HG02938 (cell line): Measurements from ENCODE around the gene TUBA3E.
"Not testable (repeated sequence)": the region's sequence is repeated elsewhere in the genome, so short reads cannot be mapped to it uniquely, and the experiment has no call there.

ENCODE experiments used
- ATAC-seq: cut with Tn5 transposase; IDR thresholded peaks from one replicate; pipeline ENCODE4 v1.9.1; 2021; ENCODE audit warnings: mild to moderate bottlenecking, moderate library complexity; ENCODE audit not compliant: unreplicated experiment

TUBA3E gene

DNA sequence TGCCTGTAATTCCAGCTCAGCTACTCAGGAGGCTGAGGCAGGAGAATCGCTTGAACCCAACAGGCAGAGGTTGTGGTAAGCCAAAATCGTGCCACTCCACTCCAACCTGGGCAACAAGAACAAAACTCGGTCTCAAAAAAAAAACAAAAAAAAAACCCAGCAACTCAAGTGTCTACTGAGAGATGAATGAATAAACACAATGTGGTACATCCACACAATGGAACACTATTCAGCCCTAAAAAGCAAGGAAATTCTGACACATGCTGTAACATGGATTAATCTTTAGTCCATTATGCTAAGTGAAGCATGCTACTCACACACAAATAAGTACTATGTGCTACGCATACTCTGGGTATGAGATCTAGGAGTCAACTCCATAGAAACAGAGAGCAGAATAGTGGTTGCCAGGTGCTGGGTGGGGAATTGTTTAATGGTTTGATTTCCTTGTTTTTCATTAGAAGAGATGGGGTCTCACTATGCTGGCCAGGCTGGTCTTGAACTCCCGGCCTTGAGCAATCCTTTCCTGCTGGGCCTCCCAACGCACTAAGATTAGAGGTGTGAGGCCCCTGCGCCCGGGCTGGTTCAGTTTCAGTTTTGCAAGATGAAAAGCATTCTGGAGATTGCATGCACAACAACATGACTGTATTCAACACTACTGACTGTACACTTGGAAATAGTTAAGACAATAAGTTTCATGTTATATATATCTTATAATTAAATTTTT is 32.8 kb downstream of the TUBA3E start:
- no peak for ATAC-seq

DNA sequence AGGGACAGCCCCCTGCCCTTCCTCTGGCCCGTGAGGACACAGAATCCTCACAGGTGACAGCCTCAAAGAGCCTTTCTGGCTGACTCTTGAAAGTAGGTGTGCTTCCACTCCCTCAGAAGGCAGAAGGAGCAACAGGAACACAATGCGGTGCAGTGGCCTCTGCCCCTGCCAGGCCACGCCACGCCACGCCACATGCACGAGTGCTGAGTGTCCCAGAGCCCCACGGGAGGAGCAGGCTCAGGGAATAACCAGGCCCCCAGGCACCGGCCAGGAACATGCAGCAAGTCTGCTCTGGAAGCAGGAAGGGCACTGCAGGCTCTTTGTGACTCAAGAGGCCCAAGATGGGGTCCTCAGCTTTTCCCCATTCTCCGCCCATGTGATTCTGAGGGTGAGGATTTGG is 35.3 kb downstream of the TUBA3E start:
- ATAC-seq, result no peak

DNA sequence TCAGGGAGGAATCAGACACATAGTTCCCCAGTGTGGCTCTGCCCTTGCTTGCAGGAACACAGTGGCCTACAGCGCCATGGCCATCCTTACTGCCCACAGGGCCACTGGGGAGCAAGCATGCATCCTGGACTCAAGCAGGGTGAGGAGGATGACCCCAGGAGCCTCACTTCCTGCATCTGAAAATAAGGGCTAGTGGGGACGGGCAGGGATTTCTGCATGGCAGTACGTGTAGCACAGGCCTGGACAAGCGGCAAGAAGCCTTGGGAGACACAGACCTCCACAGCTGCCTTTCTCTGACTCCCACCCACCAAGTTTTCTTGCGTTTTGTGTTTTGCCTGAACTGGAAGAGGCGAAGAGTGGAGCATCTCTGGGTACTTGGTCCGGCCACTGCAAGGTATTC is 35.8 kb downstream of the TUBA3E start:
- ATAC-seq, result not testable (repeated sequence)

DNA sequence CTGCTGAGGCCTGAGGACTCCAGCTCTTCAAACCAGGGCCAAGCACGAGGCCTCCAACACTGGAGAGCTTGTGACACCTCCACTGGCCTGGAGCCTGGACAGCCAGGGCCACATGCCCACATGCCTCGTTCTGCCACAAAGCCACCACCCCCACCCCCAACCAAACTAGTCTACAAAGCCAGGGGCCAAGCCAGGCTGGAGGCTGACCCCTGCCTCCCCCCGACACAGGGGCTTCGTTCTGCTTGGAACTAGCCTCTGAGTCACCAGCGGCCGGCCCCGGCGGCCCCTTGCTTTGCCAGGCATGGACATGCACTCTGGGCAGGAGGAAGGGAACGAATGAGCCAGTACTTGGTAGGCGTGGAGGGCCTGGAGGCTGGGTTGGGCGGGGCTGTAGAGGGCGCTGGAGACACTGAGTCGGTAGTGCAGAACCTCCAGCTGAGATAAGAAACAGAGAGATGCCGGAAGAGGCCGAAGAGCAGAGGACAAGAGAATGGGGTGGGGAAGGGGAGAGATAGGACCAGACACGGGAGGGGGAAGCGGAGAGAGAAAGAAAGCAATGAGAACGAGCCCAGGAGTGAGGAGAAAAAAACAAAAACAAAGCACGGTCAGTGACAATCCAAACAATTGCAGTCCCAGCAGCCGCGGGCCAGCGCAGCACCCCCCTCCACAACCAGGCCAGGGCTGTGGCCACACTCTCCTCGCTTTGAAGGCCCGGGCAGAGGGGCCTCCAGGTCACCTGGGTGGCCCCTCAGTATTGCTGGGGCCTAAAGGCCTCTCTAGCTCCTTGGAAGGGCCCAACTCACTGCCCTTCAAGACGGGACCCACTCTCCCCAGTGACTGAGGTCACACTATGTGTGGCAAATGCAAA is 37.2 kb downstream of the TUBA3E start:
- ATAC-seq, result not testable (repeated sequence)

DNA sequence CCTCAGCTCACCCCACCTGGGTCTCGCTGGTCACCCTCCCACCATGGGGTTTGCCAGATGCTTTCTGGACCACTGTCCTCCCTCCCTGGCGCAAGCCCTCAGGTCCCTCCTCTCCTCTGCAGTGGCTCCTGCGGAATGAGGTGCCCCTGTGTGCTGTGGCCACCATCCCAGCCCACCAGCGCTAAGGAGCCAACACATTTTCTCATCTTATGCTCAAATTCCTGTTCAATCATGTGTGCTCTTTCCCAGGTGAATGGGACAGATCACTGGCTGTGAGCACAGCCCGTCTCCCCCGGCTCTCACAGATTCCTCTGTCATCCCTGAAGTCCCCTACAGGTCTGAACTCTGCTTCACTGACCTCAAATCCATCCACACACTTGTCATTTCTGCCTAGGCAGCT is 38.1 kb downstream of the TUBA3E start:
- no peak for ATAC-seq

DNA sequence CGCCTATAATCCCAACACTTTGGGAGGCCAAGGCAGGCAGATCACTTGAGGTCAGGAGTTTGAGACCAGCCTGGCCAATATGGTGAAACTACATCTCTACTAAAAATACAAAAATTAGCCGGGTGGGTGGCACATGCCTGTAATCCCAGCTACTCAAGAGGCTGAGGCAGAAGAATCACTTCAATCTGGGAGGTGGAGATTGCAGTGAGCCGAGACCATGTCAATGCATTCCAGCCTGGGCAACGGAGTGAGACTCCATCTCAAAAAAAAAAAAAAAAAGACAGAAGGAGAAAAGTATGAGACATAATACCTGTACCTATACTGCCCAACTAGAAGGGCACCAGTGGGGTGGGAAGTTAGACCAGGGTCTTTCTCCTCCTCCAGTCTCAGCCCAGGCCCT is 38.9 kb downstream of the TUBA3E start:
- not testable (repeated sequence) for ATAC-seq

DNA sequence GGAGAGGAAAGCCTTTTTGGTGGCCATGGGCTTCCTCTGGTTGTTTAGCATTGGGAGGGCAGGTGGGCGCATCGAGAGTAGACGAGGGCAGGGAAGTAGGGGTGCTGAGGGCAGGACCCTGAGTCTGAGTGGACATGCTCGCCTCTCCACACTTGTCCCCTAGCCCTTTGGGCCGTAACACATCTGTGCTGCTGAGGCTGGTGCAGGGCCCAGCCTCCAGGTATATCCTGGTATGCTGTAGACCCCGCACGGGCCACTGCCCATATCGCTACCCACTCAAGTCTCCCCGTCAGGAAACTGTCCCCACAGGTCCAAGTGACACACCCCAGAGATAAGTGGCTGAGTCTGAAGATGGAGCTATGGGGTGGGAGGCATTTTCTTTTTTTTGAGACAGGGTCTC is 39.6 kb downstream of the TUBA3E start:
- no peak for ATAC-seq

DNA sequence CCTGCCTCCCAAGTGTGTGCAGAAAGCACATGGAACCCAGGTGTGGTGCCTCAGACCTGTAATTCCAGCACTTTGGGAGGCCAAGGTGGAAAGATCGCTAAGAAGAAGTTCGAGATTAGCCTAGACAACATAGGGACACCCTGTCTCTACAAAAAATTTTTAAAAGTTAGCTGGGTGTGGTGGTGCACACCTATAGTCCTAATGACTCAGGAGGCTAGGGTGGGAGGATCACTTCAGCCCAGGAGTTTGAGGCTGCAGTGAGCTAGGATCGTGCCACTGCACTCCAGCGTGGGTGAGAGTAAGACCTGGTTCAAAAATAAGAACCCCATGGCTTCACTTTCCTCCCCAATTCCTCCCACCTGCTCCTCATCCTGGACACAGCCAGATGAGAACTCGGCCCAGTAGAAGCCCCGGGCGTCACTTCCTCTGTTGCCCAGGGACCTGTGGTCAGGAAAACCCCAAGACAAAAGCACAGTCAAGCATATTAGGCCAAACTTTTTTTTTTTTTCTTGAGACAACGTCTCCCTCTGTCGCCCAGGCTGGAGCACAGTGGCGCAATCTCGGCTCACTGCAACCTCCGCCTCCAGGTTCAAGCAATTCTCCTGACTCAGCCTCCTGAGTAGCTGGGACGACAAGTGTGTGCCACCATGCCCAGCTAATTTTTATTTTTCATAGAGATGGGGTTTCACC is 40.3 kb downstream of the TUBA3E start:
- ATAC-seq, result peak; percentile 84

DNA sequence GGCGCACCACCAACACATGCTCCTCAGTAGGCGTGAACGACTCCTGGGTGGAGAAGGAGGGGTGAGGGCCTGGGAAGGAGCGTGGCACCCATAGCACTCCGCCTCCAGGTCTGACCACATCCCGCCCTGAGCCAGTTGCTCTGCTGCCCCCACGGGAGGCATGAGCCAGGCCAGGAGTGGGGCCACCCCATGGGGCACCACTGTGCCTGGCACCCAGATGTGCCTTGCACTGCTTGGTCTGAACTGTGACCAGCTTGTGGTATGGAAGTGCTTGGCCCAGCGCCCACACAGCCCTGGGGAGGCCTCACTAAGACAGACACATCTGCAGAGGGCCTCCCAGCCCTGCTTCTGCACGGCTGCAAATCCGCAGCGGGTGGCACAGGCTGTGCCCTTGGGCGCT is 40.9 kb downstream of the TUBA3E start:
- peak; percentile 26 for ATAC-seq

DNA sequence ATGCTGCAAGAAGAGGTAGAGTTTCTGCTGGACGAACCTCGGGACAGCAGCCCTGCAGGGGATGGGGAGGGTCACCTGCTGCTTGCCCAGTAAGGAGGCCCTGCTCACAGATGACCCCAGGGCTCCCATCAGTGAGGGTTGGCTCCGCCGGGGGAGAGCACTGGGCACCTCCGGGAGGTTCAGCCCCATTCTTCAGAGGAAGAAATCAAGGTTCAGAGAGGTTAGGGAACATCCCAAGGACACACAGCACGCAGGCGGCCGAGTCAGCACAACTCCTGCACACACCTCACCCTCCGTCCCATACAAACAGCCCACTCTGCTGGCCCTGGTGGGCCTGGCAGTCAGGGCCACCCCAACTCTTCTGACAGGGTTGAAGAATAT is 41.6 kb downstream of the TUBA3E start:
- no peak for ATAC-seq

DNA sequence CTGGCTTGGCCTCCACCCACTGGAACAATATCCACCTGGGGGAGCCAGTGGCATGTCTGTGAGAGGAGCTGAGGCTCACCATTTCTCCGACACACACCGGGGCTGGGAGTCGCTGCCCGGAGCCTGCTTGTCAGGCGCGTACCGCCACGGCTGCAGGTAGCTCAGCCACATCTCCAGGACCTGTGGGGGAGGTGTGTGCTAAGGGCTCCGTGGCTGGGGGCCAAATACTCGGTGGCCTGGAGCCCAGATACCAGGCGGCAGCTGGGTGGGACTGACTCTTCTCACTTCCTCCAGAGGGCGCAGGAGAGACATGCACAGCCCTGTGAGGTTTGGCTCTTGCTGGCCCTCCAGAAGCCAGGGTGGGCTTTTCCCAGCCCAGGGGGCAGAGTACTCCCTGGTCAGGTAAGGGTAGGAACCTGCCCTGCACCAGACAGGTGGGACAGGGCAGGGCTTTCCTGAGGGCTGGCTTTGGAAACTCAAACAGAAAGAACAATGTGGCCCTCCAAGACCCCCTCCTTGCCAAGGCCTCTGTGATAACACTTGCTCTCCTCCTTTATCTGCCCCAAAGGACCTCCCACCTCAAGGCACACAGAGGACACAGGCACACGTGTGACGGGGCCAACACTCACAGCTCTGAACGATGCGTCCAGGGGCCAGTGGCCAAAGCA is 42.1 kb downstream of the TUBA3E start:
- not testable (repeated sequence) for ATAC-seq

DNA sequence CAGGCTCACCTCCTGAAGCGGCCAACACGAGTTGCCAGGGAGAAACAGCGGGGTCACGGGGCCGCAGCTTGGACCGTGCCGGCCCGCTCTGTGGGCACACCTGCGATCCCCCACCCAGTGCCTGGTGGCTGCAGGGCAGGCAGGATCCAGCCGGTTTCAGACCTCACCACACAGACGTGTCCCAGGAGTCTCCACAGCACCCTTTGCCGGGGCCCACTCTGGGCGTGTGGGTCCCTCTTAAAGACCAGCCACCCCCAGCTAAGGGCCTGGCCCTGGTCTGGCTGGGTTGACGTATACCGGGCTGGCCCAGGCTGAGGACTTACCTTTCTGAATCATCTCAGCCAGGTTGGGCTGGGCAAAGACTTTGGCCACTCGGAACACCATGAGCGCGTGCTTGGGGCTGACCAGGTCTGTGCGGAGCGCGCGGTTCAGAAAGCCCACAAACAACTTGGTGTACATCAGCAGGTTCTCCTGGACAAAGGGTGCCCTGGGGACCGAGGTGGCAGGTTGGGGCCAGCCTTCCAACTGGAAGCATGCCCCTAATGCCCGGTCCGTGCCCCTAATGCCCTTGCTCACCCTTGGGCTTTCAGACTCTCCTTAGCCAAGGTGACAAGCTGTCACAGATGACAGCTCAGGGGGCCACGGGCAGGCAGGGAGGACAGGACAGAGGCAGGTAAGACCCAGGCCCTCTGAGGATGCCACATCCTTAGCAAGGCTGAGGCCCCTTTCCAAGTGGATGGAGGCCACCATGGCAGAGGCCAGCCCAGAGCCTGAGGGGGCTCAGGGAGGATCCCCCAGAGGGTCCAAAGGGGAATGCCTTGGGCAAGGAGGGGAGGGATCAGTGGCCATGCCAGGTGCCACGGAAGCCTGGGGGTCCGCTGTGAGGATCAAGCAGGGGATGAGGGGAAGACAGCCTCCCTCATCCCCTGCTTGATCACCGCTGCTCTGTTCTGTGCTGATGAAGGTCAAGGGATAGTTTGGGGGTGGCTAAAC is 43.2 kb downstream of the TUBA3E start:
- no peak for ATAC-seq

DNA sequence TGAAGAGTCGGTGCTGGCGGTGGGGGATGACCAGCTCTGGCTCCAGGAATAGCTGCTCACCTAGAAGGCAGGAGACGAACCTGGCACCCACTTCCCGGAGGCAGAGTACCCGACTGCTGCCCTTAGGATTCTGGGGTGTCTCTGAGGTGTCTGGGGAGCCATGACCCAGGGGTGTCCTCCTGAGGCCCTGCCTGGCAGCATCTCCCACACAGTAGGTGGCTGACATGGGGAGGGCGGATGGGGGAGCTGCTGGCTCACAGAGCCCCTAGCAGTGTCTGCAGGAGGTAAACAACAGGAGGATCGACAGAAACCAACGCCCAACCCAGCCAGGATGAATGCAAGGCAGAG is 43.8 kb downstream of the TUBA3E start:
- ATAC-seq, result not testable (repeated sequence)

DNA sequence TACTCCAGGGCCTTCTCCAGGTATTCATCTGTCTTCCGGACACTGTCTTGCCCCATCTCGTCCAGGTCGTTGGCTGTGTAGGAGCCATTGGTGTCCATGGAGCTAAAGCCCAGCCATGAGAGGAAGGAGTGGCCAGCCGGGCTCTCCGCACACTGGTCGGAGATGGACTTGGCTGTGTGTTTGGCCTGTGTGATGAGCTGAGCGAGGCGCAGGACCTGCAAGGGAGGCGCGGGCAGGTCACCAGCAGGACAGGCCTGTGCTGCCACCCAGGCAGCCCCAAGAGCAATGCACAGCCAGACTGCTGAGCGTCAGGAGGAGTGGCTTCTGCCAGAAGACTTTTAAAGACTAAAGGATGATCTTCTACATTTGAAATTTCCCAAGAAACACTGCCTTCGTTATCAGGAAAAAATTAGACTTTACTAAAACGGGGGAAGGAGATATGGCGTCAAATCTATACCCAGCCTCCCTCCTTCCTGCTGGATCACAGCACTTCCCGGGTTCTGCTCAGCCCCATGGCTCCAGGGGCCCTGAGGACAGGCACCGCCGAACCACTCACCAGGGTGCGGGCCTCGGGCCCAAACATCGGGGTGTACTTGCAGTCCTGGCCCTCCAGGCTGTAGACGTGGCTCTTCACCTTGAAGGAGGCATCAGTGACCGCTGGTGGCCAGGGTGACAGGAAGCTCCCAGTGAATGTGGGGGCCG is 44.4 kb downstream of the TUBA3E start:
- not testable (repeated sequence) for ATAC-seq

DNA sequence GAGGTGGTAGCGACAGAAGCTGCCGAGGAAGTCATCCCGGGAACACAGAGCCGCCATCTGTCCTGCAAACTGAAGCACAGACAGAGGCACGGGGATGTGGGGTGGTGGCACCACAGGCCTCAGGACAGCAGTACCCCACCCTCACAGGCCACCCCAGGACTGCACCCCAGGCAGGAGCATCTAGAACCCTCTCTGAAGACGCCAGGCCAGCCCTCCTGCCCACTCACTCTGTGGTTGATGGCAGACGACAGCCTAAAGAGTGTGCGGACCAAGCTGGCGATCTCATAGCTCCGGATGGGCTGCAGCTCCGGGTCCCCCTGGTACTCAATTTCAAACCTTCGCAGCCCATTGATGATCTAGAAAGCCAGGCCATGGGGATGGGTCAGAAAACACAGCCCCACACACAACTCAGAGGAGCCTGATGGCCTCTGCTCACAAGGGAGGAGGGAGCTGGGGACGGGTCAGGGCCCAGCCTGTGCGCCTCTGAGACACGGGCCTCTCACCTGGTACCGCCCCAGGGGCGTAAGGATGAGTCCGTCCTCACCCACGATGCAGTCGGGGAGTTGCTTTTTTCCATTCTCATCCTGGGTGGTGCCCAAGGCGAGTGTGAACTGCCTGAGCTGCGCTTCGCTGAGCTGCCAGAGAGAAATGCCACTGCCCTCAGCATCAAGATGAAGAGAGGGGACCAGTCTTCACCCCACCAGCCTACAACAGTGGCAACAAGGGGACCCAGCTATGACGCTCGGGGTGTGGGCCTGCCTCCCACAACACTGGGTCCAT is 45.2 kb downstream of the TUBA3E start:
- no peak for ATAC-seq

DNA sequence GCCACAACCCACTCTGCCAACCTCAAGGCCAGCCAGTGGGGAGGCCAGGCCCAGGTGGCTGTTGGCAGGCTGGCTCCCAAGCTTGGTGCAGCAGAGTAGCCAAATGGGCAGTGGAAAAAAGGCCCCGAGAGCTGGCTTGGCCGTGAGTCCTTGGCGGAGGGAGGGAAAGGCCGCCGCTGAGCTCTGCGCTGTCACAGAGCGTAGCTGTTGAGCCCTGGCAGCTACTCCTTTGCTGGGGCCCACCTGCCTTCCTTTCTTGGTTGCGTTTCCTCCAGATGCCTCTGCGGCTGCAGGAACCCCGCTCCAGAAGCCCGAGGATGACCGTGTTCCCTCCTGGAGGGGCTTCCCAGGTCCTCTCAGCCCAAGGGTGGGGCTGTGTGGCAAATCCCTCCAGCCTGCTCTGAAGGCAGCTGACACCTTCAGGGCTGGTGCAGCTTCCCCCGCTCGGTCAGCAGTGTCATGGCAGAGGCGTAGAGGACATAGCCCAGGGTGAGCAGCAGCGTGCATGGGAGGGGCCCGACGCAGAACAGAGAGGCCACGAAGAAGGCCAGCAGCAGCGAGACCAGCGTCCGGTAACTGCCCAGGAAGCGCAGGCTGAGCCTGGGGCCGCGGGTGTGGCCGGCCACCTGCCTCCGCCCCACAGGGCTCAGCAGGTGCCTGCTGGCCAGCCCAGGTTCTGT is 46.0 kb downstream of the TUBA3E start:
- not testable (repeated sequence) for ATAC-seq

DNA sequence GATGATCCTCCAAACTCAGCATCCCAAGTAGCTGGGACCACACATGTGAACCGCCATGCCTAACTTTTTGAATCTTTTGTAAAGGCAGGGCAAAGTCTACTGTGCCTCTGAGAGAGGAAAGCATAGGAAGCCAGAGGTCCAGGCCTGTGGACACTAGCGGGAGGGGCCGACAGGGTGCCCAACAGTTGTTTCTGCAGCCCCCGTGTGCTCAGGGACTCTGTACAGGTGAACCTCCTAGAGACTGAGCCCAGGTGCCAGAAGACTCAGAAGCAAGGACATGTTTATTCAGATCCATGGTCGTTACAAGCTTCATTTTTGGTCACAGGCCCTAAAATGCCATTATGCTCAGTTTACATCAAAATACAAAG is 47.1 kb downstream of the TUBA3E start:
- not testable (repeated sequence) for ATAC-seq
